B cell (primary cell): ENCODE results near the gene ZBTB43. TPM values are rescaled to one million over a fixed set of nuclear protein-coding genes. Genes with fewer than 3 reads are reported as not detected.

Experiments used
- ATAC-seq: fragments of 200-7000 bp; cut with Tn5 transposase; one replicate; pipeline ENCODE4 v1.10.0; 2021; ENCODE audit warnings: low read depth, mild to moderate bottlenecking, moderate number of reproducible peaks, moderate library complexity
- CTCF ChIA-PET: fragments of 350-600 bp; sonication (Branson Sonifier 250); formaldehyde crosslinking; loops from one replicate; lab custom pipeline; 2021; ENCODE audit warnings: antibody characterized with exemption, inconsistent platforms; lab: Charles Lee
- POLR2A ChIA-PET: fragments of 350-600 bp; sonication (Branson Sonifier 250); formaldehyde crosslinking; loops from one replicate; lab custom pipeline; 2021; ENCODE audit warnings: antibody characterized with exemption; lab: Charles Lee
- DNase-seq: peaks from one replicate; pipeline ENCODE4 v3.0.0; 2013
- H2AFZ ChIP-seq: 2 replicates; pipeline ENCODE4 v1.6.1; 2012; ENCODE audit warnings: mild to moderate bottlenecking, low read depth, low read length; ENCODE audit not compliant: insufficient read depth, poor library complexity, severe bottlenecking
- H3K27ac ChIP-seq, 2 donors: 1 replicate in 1 of 2; 2 replicates in 1 of 2; pipeline ENCODE4 v1.5.1; 2012 to 2013; ENCODE audit warnings: low read length in 2 of 2, mild to moderate bottlenecking in 2 of 2, moderate library complexity in 1 of 2
- H3K27me3 ChIP-seq, 4 experiments: fragments of 200-600 bp in 1 of 4; sonication (generic) in 1 of 4; replicated peaks in 1 of 4; 1 replicate in 2 of 4; 2 replicates in 2 of 4; pipeline versions ENCODE4 v1.6.1 to v1.7.0; 2013 to 2016; ENCODE audit warnings: low read length in 3 of 4, mild to moderate bottlenecking in 2 of 4, mixed read lengths in 1 of 4, moderate library complexity in 1 of 4; ENCODE audit not compliant: insufficient read depth in 4 of 4, control insufficient read depth in 3 of 4; ENCODE audit errors: control extremely low read depth in 1 of 4
- H3K36me3 ChIP-seq, 2 experiments: replicated peaks in 1 of 2; 1 replicate in 1 of 2; 2 replicates in 1 of 2; pipeline versions ENCODE4 v1.6.1 to v1.7.1; 2013; ENCODE audit warnings: low read length in 1 of 2; ENCODE audit not compliant: insufficient read depth in 2 of 2, control insufficient read depth in 1 of 2; ENCODE audit errors: control extremely low read depth in 1 of 2, extremely low read depth in 1 of 2
- H3K4me1 ChIP-seq, 2 donors: fragments of 200-600 bp in 1 of 2; sonication (generic) in 1 of 2; 1 replicate in 1 of 2; 2 replicates in 1 of 2; pipeline versions ENCODE4 v1.5.1 to v1.6.1; 2013 to 2017; ENCODE audit warnings: low read length in 2 of 2; ENCODE audit not compliant: control insufficient read depth in 2 of 2, insufficient read depth in 2 of 2
- H3K4me2 ChIP-seq: replicated peaks from 2 replicates; pipeline ENCODE3; 2012; ENCODE audit warnings: mild to moderate bottlenecking, low read depth, low read length; ENCODE audit not compliant: poor library complexity, severe bottlenecking
- H3K4me3 ChIP-seq, 5 experiments: fragments of 200-600 bp in 1 of 5; sonication (generic) in 1 of 5; 1 replicate in 3 of 5; 2 replicates in 2 of 5; pipeline versions ENCODE4 v1.5.1 to v1.7.0; 2011 to 2016; ENCODE audit warnings: low read length in 4 of 5, mild to moderate bottlenecking in 4 of 5, low read depth in 2 of 5, control low read depth in 1 of 5, moderate library complexity in 1 of 5; ENCODE audit not compliant: insufficient read depth in 1 of 5; ENCODE audit errors: control extremely low read depth in 1 of 5, extremely low read depth in 1 of 5
- H3K79me2 ChIP-seq: fragments of 200-600 bp; sonication (generic); one replicate; pipeline ENCODE4 v1.6.0; 2016; ENCODE audit warnings: low read length; ENCODE audit not compliant: control insufficient read depth, insufficient read depth
- H3K9ac ChIP-seq: fragments of 200-600 bp; sonication (generic); 2 replicates; pipeline ENCODE4 v1.6.1; 2017; ENCODE audit warnings: mild to moderate bottlenecking, low read length, moderate library complexity
- H3K9me3 ChIP-seq, 3 donors: one replicate each; pipeline versions ENCODE4 v1.6.1 to v1.7.1; 2013; ENCODE audit warnings: low read length in 2 of 3; ENCODE audit not compliant: control insufficient read depth in 2 of 3, insufficient read depth in 1 of 3; ENCODE audit errors: control extremely low read depth in 1 of 3
- H4K20me1 ChIP-seq: 2 replicates; pipeline ENCODE4 v1.6.0; 2012; ENCODE audit warnings: mild to moderate bottlenecking, low read length; ENCODE audit not compliant: insufficient read depth, control insufficient read depth, poor library complexity, severe bottlenecking
- H3K27ac Mint-ChIP-seq: one replicate; pipeline ENCODE4 v1.8.0; 2021; ENCODE audit warnings: mixed read lengths
- H3K27me3 Mint-ChIP-seq: one replicate; pipeline ENCODE4 v1.8.0; 2021; ENCODE audit warnings: mixed read lengths
- H3K4me1 Mint-ChIP-seq: one replicate; pipeline ENCODE4 v1.8.0; 2021; ENCODE audit warnings: mixed read lengths
- H3K4me3 Mint-ChIP-seq: one replicate; pipeline ENCODE4 v1.8.0; 2021; ENCODE audit warnings: mixed read lengths
- H3K9me3 Mint-ChIP-seq: one replicate; pipeline ENCODE4 v1.8.0; 2022; ENCODE audit warnings: mixed read lengths; ENCODE audit not compliant: insufficient read depth
- CTCF ChIP-seq: fragments of 200-600 bp; IDR thresholded peaks from one replicate; pipeline ENCODE4 v1.8.0; 2022; ENCODE audit warnings: antibody characterized with exemption, mild to moderate bottlenecking
- EZH2 ChIP-seq: IDR thresholded peaks from 2 replicates; pipeline ENCODE4 v1.6.1; 2012; ENCODE audit warnings: borderline replicate concordance, low read depth, mild to moderate bottlenecking, moderate library complexity, low read length; ENCODE audit not compliant: insufficient read depth, poor library complexity, severe bottlenecking
- WGBS: methylation state at CpG from one replicate; pipeline ENCODE4 v1.1.5; 2013; ENCODE audit warnings: missing lambda C conversion rate; ENCODE audit not compliant: insufficient coverage; 5-methylcytosine and 5-hydroxymethylcytosine counted together
- intact Hi-C: fragments of 100-400 bp; cut with micrococcal nuclease; formaldehyde crosslinking; loops from one replicate; pipeline ENCODE4 v1.10.0; 2022
- polyA plus RNA-seq: library from polyadenylated mRNA; depleted of rRNA; stranded (reverse); fragments of >200 nt; gene quantifications from 2 replicates; pipeline ENCODE4 v1.2.3, GENCODE V29; 2012
- total RNA-seq, 2 donors: library from RNA; stranded (reverse); fragments of 120-200 nt in 1 of 2; gene quantifications; 1 replicate in 1 of 2; 2 replicates in 1 of 2; pipeline versions ENCODE4 v1.2.3 to v1.2.4, GENCODE V29; 2013 to 2022

Gene ZBTB43
- total and polyA plus RNA-seq, 2 donors (not counting 1 experiment from before 2014, with no cell fraction given), result 7.0 to 20.2 TPM

- no peak for ATAC-seq
- no peak for DNase-seq
- peaks cover 12% of the 10 kb centered on the region for H3K4me1 Mint-ChIP-seq
- Histone ChIP-seq H3K4me2 (no peak overlapping the region), H3K79me2 (peaks cover 83% of the 10 kb centered on the region), H3K9ac (no peak overlapping the region), H4K20me1 (peaks cover 12% of the 10 kb centered on the region), H3K4me1 (no peaks in the 10 kb centered on the region), H3K4me3 (no peak overlapping the region), H2AFZ (no peak overlapping the region), H3K27me3 (no peaks in the 10 kb centered on the region), H3K9me3 (peaks cover 4 to 23% (median 8%) of the 10 kb centered on the region in 3 donors), H3K36me3 (peaks cover 7 to 57% of the 10 kb centered on the region in 2 experiments), H3K27ac (no peak overlapping the region)
- POLR2A ChIA-PET, result no interaction called here
- H3K27ac Mint-ChIP-seq, result no peak overlapping the region
- CTCF ChIA-PET, result no interaction called here
- H3K4me3 Mint-ChIP-seq, result no peak overlapping the region
- H3K27me3 Mint-ChIP-seq, result no peaks in the 10 kb centered on the region
- 99% methylated on average over 9 of the region's 11 CpGs for WGBS
- TF ChIP-seq EZH2, result no peak
- no peak for TF ChIP-seq CTCF
- intact Hi-C loops, result no loop called here
- H3K9me3 Mint-ChIP-seq, result peaks cover 14% of the 10 kb centered on the region
Measured at GRCh38 chr9:126813072-126813471, 8.2 kb downstream of the ZBTB43 start.

- no peak overlapping the region for H3K27ac Mint-ChIP-seq
- peaks cover 18% of the 10 kb centered on the region for H3K9me3 Mint-ChIP-seq
Measured at GRCh38 chr9:126814091-126814490, 9.3 kb downstream of the ZBTB43 start.

More at GRCh38 chr9:126814091-126814490, 9.3 kb downstream of the ZBTB43 start:
- Histone ChIP-seq H3K4me1 (no peaks in the 10 kb centered on the region), H3K9me3 (peaks cover 6 to 29% (median 18%) of the 10 kb centered on the region in 3 donors), H4K20me1 (peaks cover 12% of the 10 kb centered on the region), H3K4me3 (no peak overlapping the region), H3K4me2 (no peak overlapping the region), H3K27ac (no peak overlapping the region), H3K9ac (no peak overlapping the region), H2AFZ (no peak overlapping the region), H3K36me3 (peaks cover 12 to 61% of the 10 kb centered on the region in 2 experiments), H3K79me2 (peaks cover 85% of the 10 kb centered on the region), H3K27me3 (no peaks in the 10 kb centered on the region)
- ATAC-seq (no peak), DNase-seq (no peak)
- ChIA-PET CTCF (interaction anchor here (0.6 kb wide), 1 partner anchor 33 kb away, joined by 3 read pairs; no protein-coding TSS in a partner anchor), POLR2A (no interaction called here)
- Mint-ChIP-seq H3K27me3 (no peaks in the 10 kb centered on the region), H3K4me3 (no peak overlapping the region), H3K4me1 (peaks cover 10% of the 10 kb centered on the region)
- intact Hi-C loops, result no loop called here
- TF ChIP-seq EZH2, result no peak
- no peak for TF ChIP-seq CTCF
